Epithelial cell of prostate (primary cell): ENCODE data around the gene GNGT1.
A peak's percentile ranks its signal among the peaks of the same experiment; 100 is the strongest.

Source experiments
- DNase-seq: peaks from one replicate; pipeline ENCODE4 v3.0.0-alpha.2; 2011; ENCODE audit warnings: low read depth, low spot score
- H3K27ac ChIP-seq: fragments of 450-650 bp; 2 replicates; pipeline ENCODE4 v1.5.1; 2017; ENCODE audit warnings: mild to moderate bottlenecking

Gene GNGT1

DNA sequence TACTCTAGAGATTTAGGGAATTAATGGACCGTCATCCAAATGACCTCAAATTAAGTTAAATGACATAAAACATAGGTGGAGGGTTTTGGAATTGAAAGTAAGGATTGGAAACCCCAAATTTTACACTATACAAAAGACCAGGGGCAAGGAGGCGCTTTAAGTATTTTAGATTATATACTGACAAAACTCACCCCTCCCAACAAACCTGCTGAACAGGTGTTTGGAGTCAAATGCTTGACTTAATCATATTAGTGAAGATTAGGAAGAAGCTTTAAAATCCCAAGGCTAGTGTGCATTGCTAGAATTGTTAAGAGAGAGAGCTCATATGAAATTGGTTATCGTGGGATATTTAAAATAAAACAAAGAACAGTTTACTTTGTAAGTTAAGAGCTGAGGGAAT is at the start of gene GNGT1:
GNGT1 (plus strand) TSS at position 301 of the 400 bp plus-strand sequence. CDS start 180 bp downstream, outside the sequence.
- H3K27ac ChIP-seq = no peak within 1 kb of the TSS
- DNase-seq = no peak

DNA sequence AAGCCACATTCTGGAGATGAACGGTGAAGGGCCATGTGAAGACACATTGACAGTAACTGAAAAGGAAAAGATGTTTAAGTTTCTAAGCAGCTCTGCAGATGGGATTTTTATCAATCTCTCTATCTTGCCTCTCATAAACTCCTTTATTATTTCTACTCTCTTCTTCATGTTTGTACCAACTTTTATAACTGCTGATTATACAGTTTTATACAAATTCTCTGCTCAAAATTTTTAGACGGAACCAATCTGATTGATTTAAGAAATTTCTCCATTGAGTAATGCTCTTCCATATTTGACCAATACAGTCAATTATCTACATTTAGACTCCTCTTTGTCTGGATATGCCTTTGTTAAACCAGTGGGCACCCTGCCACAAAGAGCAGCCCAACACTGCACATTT is 47.5 kb upstream of the GNGT1 start:
- no peak overlapping the region for H3K27ac ChIP-seq
- DNase-seq = no peak

DNA sequence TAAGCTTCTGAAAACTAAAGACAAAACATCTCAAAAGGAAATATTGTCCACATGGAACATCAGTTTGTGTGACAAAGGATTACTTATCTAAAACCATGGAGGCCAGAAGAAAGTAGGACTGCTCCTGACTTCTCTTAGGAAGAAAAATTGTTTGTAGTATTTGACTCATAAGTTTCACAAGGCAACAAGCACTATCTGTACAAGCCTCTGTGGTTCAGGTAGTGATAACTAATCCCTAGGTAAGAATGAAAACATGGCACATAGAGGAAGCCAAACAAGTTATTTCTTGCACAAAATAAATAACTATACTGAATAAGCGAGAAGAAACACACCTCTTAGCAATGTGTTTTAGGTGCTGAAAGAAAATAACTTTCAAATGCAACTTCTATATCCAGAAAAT is 46.1 kb upstream of the GNGT1 start:
- DNase-seq = peak; percentile 65
- H3K27ac ChIP-seq = peak overlapping the region; percentile 57

DNA sequence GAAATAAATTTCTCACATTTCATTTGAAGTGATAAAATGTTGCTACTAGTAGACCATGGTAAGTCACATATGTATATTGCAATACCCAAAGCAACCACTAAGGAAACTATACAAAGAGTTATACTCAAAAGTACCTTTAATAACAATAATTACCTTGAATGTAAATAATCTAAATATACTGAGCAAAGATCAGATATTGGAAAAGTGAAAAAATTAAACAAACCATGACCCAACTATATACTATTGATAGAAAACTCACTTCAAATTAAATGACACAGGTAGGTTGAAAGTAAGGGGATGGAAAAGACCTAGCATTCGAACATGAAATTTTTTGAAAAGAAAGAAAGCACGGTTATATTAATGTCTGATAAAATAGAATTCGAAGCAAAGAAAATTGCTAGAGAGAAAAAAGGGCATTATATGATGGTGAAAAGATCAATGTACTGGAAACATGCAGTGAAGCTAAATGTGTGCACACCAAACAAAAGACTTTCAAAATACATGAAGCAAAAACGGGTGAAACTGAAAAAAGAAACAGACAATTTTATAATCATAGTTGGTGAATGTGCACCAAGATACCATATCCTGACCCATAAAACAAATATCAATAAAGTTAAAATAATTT is 44.9 kb upstream of the GNGT1 start:
- DNase-seq = no peak
- no peak overlapping the region for H3K27ac ChIP-seq

DNA sequence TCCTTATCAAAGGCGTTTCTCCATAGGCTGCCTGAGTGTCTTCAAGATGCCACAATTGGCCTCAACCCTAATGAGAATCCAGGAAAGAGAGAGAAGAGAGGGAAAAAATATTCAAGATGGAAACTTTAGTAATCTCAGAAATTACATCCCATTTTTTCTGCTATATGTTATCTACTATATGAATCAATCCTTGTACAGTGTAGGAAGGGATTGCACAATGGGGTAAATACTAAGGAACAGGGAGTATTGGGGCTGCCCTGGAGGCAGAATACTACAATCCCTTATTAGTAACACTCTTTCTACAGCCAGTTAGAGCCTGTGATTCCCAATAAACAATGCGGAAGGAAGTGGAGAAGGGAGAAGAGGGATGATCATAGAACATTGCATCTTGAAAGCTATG is 43.7 kb upstream of the GNGT1 start:
- DNase-seq = no peak
- H3K27ac ChIP-seq = no peak overlapping the region

- no peak for DNase-seq
Observed at GRCh38 chr7:93866886-93867285, 39.5 kb upstream of the GNGT1 start.

DNA sequence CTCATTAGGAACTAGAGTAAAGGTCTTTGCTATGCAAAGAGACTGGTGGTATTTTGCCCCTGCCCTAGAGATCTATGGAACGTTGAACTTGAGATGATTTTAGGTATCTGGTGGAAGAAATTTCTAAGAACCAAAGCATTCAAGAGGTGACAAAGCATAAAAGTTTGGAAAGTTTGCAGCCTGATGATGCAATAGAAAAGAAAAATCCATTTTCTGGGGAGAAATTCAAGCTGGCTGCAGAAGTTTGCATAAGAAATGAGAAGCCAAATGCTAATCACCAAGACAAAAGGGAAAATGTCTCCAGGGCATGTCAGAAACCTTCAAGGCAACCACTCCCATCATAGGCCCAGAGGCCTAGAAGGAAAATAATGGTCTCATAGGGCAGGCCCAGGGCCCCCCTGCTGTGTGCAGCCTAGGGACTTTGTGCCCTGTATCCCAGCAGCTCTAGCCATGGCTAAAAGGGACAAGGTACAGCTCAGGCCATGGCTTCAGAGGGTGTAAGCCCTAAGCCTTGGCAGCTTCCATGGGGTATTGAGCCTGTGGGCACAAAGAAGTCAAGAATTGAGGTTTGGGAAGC is 32.3 kb upstream of the GNGT1 start:
- DNase-seq = no peak
- no peak overlapping the region for H3K27ac ChIP-seq

More at GRCh38 chr7:93866886-93867285, 39.5 kb upstream of the GNGT1 start:
- no peak overlapping the region for H3K27ac ChIP-seq

GRCh38 chr7:93877742-93878141 is 28.6 kb upstream of the GNGT1 start:
- DNase-seq = no peak
- no peak overlapping the region for H3K27ac ChIP-seq

DNA sequence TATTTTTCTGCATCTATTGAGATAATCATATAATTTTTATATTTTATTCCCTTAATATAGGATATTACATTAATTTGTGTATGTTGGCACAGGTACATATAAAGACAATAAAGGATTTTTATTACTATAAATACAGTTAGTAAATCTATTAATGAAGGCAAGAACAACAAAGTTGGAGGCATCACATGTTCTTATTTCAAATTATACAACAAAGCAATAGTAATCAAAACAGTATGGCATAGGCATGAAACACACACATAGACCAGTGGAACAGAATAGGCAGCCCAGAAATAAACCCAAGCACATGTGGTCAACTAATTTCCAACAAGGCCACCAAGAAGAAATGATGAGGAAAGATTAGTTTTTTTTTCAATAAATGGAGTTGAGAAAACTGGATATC is 27.0 kb upstream of the GNGT1 start:
- DNase-seq = no peak
- H3K27ac ChIP-seq = no peak overlapping the region

DNA sequence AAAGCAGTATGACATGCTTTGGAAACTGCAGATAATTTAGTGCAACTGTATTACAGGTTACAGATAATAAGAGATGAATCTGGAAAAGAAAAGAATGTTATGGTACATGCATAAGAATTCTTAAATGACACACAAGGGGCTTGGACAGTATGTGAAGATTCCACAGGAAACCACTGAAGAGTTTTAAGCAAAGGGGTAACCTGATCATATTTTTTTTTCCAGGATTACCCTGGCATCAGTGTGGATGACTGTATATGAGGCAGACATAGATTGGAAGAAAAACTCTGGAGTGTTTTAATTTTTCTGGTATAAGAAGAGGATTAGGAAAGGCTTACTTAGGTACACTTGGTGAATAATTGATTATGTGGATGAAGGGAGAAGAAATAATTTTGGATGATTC is 23.9 kb upstream of the GNGT1 start:
- no peak overlapping the region for H3K27ac ChIP-seq
- no peak for DNase-seq

GRCh38 chr7:93883078-93883916 is 23.1 kb upstream of the GNGT1 start:
- no peak for DNase-seq
- no peak overlapping the region for H3K27ac ChIP-seq

DNA sequence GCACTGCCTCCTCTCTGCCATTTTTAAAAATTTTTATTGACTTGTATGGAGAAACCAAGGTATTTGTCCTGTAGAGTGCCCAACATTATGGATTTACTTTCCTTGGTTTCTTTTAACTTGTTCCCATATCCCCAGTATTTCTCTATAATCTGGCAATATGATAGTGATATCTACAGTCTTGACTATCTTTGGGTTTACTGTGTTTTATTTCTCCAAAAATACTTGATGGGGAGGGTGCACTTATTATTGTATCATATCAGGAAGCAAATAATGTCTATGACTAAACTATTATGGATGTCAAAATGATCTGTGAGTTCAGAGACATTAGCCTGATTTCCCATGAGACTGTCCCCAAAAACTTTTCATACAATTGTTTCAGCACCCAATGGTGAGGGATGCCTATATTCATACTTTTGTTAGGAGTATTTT is 22.4 kb upstream of the GNGT1 start:
- no peak for DNase-seq
- no peak overlapping the region for H3K27ac ChIP-seq

- H3K27ac ChIP-seq = no peak overlapping the region
- no peak for DNase-seq
Observed at GRCh38 chr7:93884541-93884940, 21.8 kb upstream of the GNGT1 start.

GRCh38 chr7:93889261-93889660 is 17.1 kb upstream of the GNGT1 start:
- peak; percentile 46 for DNase-seq
- H3K27ac ChIP-seq = peak overlapping the region; percentile 68

DNA sequence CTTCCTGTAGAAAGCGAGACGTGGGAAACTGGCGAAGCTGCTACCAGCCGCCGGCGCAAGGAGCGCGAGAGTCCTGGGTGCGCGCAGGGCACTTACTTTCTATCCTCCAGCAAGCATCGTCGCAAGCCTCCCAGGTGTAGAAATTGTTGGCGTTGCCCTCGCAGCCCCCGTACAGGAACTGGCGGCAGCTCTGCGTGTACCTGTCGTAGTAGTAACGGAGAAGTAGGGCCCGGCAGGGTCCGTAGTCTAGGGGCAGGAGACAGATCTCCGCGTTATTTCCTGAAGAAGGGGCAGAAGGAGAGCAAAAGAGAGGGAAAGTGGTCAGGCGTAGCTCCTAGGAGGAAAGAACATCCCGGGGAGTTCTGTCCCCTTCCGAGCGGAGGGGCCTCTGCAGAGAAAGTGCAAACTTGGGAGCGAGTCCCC is 16.3 kb upstream of the GNGT1 start:
- DNase-seq = peak; percentile 33
- peak overlapping the region; percentile 68 for H3K27ac ChIP-seq

- DNase-seq = peak; percentile 45
- peak within 1 kb of the TSS; percentile 68 for H3K27ac ChIP-seq
Observed at GRCh38 chr7:93890464-93891068, 15.8 kb upstream of the GNGT1 start, which contains the start of gene TFPI2. Gene TFPI2, minus strand, starts transcription at chr7:93890753. Its CDS starts 75 bp downstream, at chr7:93890678.

DNA sequence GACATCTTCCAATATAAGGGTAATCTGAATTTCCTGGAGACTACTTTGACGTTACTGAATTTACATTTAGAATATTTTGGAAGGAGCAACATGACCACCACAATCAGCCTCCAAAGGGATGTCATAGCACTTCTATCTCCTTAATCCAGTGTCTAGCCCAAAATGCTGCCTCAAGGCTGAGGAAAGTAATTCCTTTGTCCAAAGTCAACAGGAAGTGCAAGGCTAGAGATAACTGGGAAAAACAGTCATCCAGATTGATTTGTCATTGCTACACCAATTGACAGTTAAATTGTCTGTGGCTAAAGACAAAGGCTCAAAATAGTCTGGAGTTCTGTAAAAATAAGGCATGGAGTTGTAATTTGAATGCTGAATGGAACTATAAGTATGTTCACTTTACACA is 11.9 kb upstream of the GNGT1 start:
- H3K27ac ChIP-seq = no peak overlapping the region
- no peak for DNase-seq

- H3K27ac ChIP-seq = no peak overlapping the region
- DNase-seq = no peak
Observed at GRCh38 chr7:93894966-93895640, 11.3 kb upstream of the GNGT1 start.

DNA sequence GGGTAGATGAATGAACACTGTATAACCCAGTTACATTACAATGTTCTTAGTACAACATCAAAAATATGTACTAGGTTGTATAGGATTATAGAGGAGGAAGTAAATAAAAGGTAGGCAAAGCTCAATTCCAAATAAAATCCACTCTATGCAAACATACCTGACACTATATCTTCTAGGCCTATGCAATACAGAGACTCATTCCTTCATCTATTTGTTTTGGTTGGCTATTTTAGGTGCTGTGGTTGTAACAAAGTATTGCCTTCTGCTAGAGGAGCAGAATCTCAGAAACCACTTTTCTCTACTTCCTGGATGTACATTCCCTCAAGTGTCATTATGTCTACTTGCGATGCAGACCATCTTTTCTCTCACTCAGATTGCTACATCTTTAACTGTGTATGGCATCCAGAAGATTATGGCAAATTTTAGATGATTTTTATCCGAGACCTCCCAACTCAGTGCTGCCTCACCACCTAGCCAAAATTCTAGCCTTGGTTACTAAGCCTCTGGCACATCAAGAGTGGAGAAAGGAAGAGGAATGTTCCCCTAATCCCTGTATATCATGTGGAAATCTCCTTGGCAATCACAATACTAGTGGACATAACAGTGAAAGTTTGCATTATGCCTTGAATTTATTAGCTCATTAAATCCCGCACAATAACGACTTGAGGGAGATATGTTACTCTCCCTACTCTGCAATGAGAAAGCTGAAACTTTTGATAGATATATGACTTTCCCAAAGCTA is 10.3 kb upstream of the GNGT1 start:
- DNase-seq = no peak
- no peak overlapping the region for H3K27ac ChIP-seq

GRCh38 chr7:93897680-93898079 is 8.7 kb upstream of the GNGT1 start:
- no peak overlapping the region for H3K27ac ChIP-seq
- no peak for DNase-seq
